Measurements from ENCODE around the gene TCF19.

DNA sequence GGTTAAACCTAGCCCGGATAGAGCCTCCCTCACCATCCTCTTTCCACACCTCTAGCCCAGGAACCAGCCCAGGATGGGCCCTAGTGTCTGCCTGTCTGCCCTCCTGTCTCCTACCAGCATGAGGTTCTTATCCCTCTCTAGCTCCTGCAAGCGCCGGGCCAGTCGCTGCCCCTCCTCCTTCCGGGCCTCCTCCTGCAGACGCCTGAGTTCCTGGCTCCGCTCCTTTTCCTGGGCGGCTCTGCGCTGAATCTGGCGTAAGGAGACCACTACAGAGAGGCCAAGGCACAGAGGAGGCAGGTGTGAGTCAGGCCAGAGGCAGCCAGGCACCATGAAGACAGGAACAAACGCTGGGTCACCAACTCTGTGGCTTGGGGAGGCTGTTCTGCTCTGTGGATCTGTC is 15.2 kb upstream of the TCF19 start:
- TF ChIP-seq, protein P1, sequence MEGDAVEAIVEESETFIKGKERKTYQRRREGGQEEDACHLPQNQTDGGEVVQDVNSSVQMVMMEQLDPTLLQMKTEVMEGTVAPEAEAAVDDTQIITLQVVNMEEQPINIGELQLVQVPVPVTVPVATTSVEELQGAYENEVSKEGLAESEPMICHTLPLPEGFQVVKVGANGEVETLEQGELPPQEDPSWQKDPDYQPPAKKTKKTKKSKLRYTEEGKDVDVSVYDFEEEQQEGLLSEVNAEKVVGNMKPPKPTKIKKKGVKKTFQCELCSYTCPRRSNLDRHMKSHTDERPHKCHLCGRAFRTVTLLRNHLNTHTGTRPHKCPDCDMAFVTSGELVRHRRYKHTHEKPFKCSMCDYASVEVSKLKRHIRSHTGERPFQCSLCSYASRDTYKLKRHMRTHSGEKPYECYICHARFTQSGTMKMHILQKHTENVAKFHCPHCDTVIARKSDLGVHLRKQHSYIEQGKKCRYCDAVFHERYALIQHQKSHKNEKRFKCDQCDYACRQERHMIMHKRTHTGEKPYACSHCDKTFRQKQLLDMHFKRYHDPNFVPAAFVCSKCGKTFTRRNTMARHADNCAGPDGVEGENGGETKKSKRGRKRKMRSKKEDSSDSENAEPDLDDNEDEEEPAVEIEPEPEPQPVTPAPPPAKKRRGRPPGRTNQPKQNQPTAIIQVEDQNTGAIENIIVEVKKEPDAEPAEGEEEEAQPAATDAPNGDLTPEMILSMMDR (IDR thresholded peaks at IDR 0.05), result no peak
- no peak for TF ChIP-seq POLR2A (IDR thresholded peaks at IDR 0.05)

Data from right lobe of liver (tissue), 4 donors.